SIG-M5 treated with dmso at 0.1 percent for 504 hours (cell line): Measurements from ENCODE around the gene HSD11B1.
"Not testable (repeated sequence)": the region's sequence is repeated elsewhere in the genome, so short reads cannot be mapped to it uniquely, and the experiment has no call there.

Experiments used
- DNase-seq: peaks from one replicate; lab custom pipeline; 2025; ENCODE audit not compliant: unreplicated experiment; lab: John Stamatoyannopoulos, UW

The HSD11B1 gene

GRCh38 chr1:209689477-209689876 lies 15.2 kb upstream of the HSD11B1 start:
- DNase-seq: no peak

GRCh38 chr1:209691237-209691636 lies 13.4 kb upstream of the HSD11B1 start:
- no peak for DNase-seq

- DNase-seq: no peak
Measured at GRCh38 chr1:209692296-209692695, 12.3 kb upstream of the HSD11B1 start.

GRCh38 chr1:209692745-209693504 lies 11.7 kb upstream of the HSD11B1 start:
- peak; percentile 75 for DNase-seq

- no peak for DNase-seq
Measured at GRCh38 chr1:209696673-209697072, 8.0 kb upstream of the HSD11B1 start.

GRCh38 chr1:209697126-209697525 lies 7.5 kb upstream of the HSD11B1 start:
- no peak for DNase-seq

- DNase-seq: not testable (repeated sequence)
Measured at GRCh38 chr1:209700686-209701085, 4.0 kb upstream of the HSD11B1 start.

GRCh38 chr1:209702832-209703231 lies 1.8 kb upstream of the HSD11B1 start:
- DNase-seq: no peak

- peak; percentile 71 for DNase-seq
Measured at GRCh38 chr1:209703834-209704504, 677 bp upstream of the HSD11B1 start.

- no peak for DNase-seq
Measured at GRCh38 chr1:209705033-209705598, 470 bp downstream of the HSD11B1 start.

GRCh38 chr1:209706622-209707021 lies 2.0 kb downstream of the HSD11B1 start:
- no peak for DNase-seq

- no peak for DNase-seq
Measured at GRCh38 chr1:209707308-209707707, 2.7 kb downstream of the HSD11B1 start.

- no peak for DNase-seq
Measured at GRCh38 chr1:209708297-209708696, 3.7 kb downstream of the HSD11B1 start.

GRCh38 chr1:209710093-209710492 lies 5.4 kb downstream of the HSD11B1 start:
- no peak for DNase-seq

GRCh38 chr1:209710847-209711246 lies 6.2 kb downstream of the HSD11B1 start:
- no peak for DNase-seq

- DNase-seq: no peak
Measured at GRCh38 chr1:209714338-209714737, 9.7 kb downstream of the HSD11B1 start.

GRCh38 chr1:209715314-209715713 lies 10.7 kb downstream of the HSD11B1 start:
- no peak for DNase-seq

- DNase-seq: no peak
Measured at GRCh38 chr1:209717818-209718217, 13.2 kb downstream of the HSD11B1 start.

GRCh38 chr1:209720326-209720725 lies 15.7 kb downstream of the HSD11B1 start:
- no peak for DNase-seq

GRCh38 chr1:209720826-209721225 lies 16.2 kb downstream of the HSD11B1 start:
- DNase-seq: no peak

- DNase-seq: no peak
Measured at GRCh38 chr1:209721323-209721722, 16.7 kb downstream of the HSD11B1 start.

- DNase-seq: no peak
Measured at GRCh38 chr1:209723265-209723664, 18.6 kb downstream of the HSD11B1 start.
